HepG2 (cell line): ENCODE results near the gene MICALL2. TPM values are rescaled to one million over a fixed set of nuclear protein-coding genes. Genes with fewer than 3 reads are reported as not detected.

Source experiments
- CREB1 ChIP-seq, 2 experiments: fragments of 450-650 bp in 1 of 2; IDR thresholded peaks; 2 replicates each; pipeline ENCODE4 v1.6.1; 2016 to 2017; ENCODE audit warnings: control low read depth in 1 of 2, mild to moderate bottlenecking in 1 of 2, missing compliant biosample characterization in 1 of 2, missing genetic modification characterization in 1 of 2
- GATAD2A ChIP-seq: IDR thresholded peaks from 2 replicates; pipeline ENCODE4 v1.6.1; 2016
- HMG20A ChIP-seq: IDR thresholded peaks from 2 replicates; pipeline ENCODE4 v1.6.1; 2016; ENCODE audit warnings: borderline replicate concordance
- KDM2A ChIP-seq: sonication (generic); formaldehyde crosslinking; IDR thresholded peaks from 2 replicates; pipeline ENCODE4 v1.4.0; 2020; ENCODE audit warnings: low read depth, missing genetic modification reagents, borderline replicate concordance
- KLF16 ChIP-seq, 2 experiments: sonication (generic) in 1 of 2; formaldehyde crosslinking in 1 of 2; IDR thresholded peaks; 2 replicates each; pipeline versions ENCODE4 v1.6.1 to v1.8.0; 2016 to 2023; ENCODE audit warnings: missing genetic modification reagents in 2 of 2, missing compliant biosample characterization in 1 of 2
- SALL1 ChIP-seq: sonication (generic); formaldehyde crosslinking; IDR thresholded peaks from 2 replicates; pipeline ENCODE4 v1.8.0; 2022; ENCODE audit warnings: mild to moderate bottlenecking, missing genetic modification reagents
- SIN3A ChIP-seq: IDR thresholded peaks from 2 replicates; pipeline ENCODE4 v1.6.1; 2011; ENCODE audit warnings: low read depth, mild to moderate bottlenecking, control low read depth, low read length, borderline replicate concordance
- SP4 ChIP-seq: sonication (generic); formaldehyde crosslinking; IDR thresholded peaks from 2 replicates; pipeline ENCODE4 v1.8.1; 2023; ENCODE audit warnings: mild to moderate bottlenecking, missing genetic modification reagents
- ZFP82 ChIP-seq: sonication (generic); formaldehyde crosslinking; IDR thresholded peaks from 2 replicates; pipeline ENCODE4 v1.5.1; 2020; ENCODE audit warnings: mild to moderate bottlenecking, missing genetic modification reagents, borderline replicate concordance
- ZFY ChIP-seq: sonication (generic); formaldehyde crosslinking; IDR thresholded peaks from 2 replicates; pipeline ENCODE4 v1.4.0; 2020; ENCODE audit warnings: missing genetic modification reagents
- ZNF235 ChIP-seq: sonication (generic); formaldehyde crosslinking; IDR thresholded peaks from 2 replicates; pipeline ENCODE4 v1.8.1; 2023; ENCODE audit warnings: mild to moderate bottlenecking, missing genetic modification reagents, borderline replicate concordance
- ZNF331 ChIP-seq: sonication (generic); formaldehyde crosslinking; IDR thresholded peaks from 2 replicates; pipeline ENCODE4 v1.4.0; 2020; ENCODE audit warnings: missing genetic modification reagents
- ZNF333 ChIP-seq: sonication (generic); formaldehyde crosslinking; IDR thresholded peaks from 2 replicates; pipeline ENCODE4 v1.4.0; 2020; ENCODE audit warnings: mild to moderate bottlenecking, missing genetic modification reagents, borderline replicate concordance
- ZNF451 ChIP-seq: sonication (generic); formaldehyde crosslinking; IDR thresholded peaks from 2 replicates; pipeline ENCODE4 v1.5.0; 2020; ENCODE audit warnings: mild to moderate bottlenecking, missing genetic modification reagents
- ZNF460 ChIP-seq: sonication (generic); formaldehyde crosslinking; IDR thresholded peaks from 2 replicates; pipeline ENCODE4 v1.5.1; 2020; ENCODE audit warnings: missing genetic modification reagents, mild to moderate bottlenecking, borderline replicate concordance
- ZNF615 ChIP-seq: sonication (generic); formaldehyde crosslinking; IDR thresholded peaks from 2 replicates; pipeline ENCODE4 v1.5.0; 2020; ENCODE audit warnings: mild to moderate bottlenecking, missing genetic modification reagents, borderline replicate concordance
- polyA plus RNA-seq, 8 experiments: library from polyadenylated mRNA; depleted of rRNA in 3 of 8; stranded (reverse) in 7 of 8; unstranded in 1 of 8; fragments of >200 nt; fragmentation: Illumina TruSeq in 4 of 8; extraction: Trizol in 4 of 8; gene quantifications; 2 replicates each; pipeline versions ENCODE4 v1.2.1 to v1.2.3, GENCODE V29; 2011 to 2016; ENCODE audit warnings: low read depth in 4 of 8, missing spikeins in 1 of 8, mixed read lengths in 1 of 8; ENCODE audit not compliant: insufficient read depth in 1 of 8
- total RNA-seq, 5 experiments: library from RNA; depleted of rRNA; stranded (reverse); fragments of >200 nt; fragmentation: Illumina TruSeq; extraction: Trizol; gene quantifications; 2 replicates each; pipeline ENCODE4 v1.2.3, GENCODE V29; 2016; ENCODE audit warnings: low read depth in 1 of 5
- TF ChIP-seq, protein P1 (sequence below): sonication (generic); formaldehyde crosslinking; conservative IDR thresholded peaks from 2 replicates; pipeline ENCODE4 v1.4.0; 2020; ENCODE audit warnings: mild to moderate bottlenecking, missing genetic modification reagents, moderate library complexity
- TF ChIP-seq, protein P2 (sequence below): sonication (generic); formaldehyde crosslinking; IDR thresholded peaks from 2 replicates; pipeline ENCODE4 v1.4.0; 2020; ENCODE audit warnings: mild to moderate bottlenecking, missing genetic modification reagents
- TF ChIP-seq, protein P3 (sequence below): sonication (generic); formaldehyde crosslinking; IDR thresholded peaks from 2 replicates; pipeline ENCODE4 v1.9.0; 2022; ENCODE audit warnings: missing genetic modification reagents, mild to moderate bottlenecking, borderline replicate concordance

MICALL2 gene
- total and polyA plus RNA-seq, 2 of the 13 experiments (the other 11 are each of a cell fraction or from before 2014, with no cell fraction given): 5.8 to 12.4 TPM

DNA sequence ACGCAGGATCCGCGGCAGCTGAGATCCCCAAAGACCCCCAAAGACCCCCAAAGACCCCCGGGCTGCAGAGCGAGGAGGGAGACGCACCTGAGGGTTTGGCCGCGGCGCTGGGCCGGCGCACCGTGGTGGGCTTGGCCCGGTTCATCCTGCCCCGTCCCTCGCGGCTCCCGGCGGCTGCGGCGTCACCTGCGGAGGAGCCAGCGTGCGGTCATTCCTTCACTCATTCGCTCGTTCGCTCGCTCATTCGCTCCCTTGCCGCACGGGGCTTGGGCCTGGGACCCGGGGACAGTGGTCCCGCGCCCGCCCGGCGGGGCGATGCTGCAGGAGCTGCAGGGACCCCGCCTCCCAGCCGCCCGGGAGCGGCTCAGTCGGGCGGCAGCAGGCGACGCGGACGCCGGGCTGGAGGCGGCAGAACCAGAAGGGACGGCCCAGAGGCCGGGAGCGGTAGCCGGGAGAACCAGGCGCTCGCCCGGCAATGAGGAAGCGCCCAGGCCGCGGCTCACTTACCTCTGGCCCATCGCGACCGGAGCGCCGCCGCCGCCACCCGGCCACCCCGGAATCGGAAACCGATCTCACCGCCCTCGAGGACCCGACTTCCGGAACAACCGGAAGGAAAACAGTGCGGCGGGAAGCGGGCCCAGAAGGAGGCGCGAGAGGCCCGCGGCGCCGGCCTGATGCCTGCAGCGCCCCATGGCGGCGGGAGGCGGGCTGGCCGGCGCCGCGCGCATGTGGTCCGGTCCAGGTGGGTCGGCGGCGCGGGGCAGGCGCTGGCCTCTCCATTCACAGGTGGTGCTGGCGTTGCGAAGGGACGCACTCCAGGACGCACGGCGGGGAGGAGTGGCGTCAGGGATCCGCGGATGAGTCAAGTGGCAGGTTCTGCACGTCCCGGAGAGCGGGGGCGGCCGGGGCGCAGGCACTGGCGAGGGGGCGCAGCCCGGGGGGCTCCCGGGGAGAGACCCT lies 44.8 kb upstream of the MICALL2 start, which contains the start of gene INTS1 (continued):
- TF ChIP-seq, protein P1, sequence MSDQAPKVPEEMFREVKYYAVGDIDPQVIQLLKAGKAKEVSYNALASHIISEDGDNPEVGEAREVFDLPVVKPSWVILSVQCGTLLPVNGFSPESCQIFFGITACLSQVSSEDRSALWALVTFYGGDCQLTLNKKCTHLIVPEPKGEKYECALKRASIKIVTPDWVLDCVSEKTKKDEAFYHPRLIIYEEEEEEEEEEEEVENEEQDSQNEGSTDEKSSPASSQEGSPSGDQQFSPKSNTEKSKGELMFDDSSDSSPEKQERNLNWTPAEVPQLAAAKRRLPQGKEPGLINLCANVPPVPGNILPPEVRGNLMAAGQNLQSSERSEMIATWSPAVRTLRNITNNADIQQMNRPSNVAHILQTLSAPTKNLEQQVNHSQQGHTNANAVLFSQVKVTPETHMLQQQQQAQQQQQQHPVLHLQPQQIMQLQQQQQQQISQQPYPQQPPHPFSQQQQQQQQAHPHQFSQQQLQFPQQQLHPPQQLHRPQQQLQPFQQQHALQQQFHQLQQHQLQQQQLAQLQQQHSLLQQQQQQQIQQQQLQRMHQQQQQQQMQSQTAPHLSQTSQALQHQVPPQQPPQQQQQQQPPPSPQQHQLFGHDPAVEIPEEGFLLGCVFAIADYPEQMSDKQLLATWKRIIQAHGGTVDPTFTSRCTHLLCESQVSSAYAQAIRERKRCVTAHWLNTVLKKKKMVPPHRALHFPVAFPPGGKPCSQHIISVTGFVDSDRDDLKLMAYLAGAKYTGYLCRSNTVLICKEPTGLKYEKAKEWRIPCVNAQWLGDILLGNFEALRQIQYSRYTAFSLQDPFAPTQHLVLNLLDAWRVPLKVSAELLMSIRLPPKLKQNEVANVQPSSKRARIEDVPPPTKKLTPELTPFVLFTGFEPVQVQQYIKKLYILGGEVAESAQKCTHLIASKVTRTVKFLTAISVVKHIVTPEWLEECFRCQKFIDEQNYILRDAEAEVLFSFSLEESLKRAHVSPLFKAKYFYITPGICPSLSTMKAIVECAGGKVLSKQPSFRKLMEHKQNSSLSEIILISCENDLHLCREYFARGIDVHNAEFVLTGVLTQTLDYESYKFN (CRISPR knock-in tag): peak; percentile 63
- peak; percentile 51; the same call in 1 of the 2 replicates for TF ChIP-seq ZNF451 (CRISPR knock-in tag)
- no peak for TF ChIP-seq ZNF615 (CRISPR knock-in tag)
- TF ChIP-seq ZFP82: no peak
- TF ChIP-seq HMG20A (CRISPR knock-in tag): 0 out of 2 replicates have a peak, but pooled peaks have one; percentile 16
- no peak for TF ChIP-seq ZNF235
- TF ChIP-seq KDM2A (CRISPR knock-in tag): peak; percentile 88
- TF ChIP-seq GATAD2A (CRISPR knock-in tag): peak; percentile 33
- TF ChIP-seq, protein P2, sequence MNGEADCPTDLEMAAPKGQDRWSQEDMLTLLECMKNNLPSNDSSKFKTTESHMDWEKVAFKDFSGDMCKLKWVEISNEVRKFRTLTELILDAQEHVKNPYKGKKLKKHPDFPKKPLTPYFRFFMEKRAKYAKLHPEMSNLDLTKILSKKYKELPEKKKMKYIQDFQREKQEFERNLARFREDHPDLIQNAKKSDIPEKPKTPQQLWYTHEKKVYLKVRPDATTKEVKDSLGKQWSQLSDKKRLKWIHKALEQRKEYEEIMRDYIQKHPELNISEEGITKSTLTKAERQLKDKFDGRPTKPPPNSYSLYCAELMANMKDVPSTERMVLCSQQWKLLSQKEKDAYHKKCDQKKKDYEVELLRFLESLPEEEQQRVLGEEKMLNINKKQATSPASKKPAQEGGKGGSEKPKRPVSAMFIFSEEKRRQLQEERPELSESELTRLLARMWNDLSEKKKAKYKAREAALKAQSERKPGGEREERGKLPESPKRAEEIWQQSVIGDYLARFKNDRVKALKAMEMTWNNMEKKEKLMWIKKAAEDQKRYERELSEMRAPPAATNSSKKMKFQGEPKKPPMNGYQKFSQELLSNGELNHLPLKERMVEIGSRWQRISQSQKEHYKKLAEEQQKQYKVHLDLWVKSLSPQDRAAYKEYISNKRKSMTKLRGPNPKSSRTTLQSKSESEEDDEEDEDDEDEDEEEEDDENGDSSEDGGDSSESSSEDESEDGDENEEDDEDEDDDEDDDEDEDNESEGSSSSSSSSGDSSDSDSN (CRISPR knock-in tag): peak; percentile 46
- peak; percentile 68 for TF ChIP-seq SALL1 (CRISPR knock-in tag)
- TF ChIP-seq KLF16 (CRISPR knock-in tag; IDR thresholded peaks at IDR 0.05): peak in 1 of 2 experiments; percentile 95; a peak in 2 of 4 replicates
- TF ChIP-seq SIN3A: peak; percentile 85; the same call in 1 of the 2 replicates
- TF ChIP-seq ZNF460 (CRISPR knock-in tag): no peak
- TF ChIP-seq SP4 (CRISPR knock-in tag): peak; percentile 93
- TF ChIP-seq ZNF333 (CRISPR knock-in tag): 0 out of 2 replicates have a peak, but pooled peaks have one; percentile 24
- TF ChIP-seq, protein P3, sequence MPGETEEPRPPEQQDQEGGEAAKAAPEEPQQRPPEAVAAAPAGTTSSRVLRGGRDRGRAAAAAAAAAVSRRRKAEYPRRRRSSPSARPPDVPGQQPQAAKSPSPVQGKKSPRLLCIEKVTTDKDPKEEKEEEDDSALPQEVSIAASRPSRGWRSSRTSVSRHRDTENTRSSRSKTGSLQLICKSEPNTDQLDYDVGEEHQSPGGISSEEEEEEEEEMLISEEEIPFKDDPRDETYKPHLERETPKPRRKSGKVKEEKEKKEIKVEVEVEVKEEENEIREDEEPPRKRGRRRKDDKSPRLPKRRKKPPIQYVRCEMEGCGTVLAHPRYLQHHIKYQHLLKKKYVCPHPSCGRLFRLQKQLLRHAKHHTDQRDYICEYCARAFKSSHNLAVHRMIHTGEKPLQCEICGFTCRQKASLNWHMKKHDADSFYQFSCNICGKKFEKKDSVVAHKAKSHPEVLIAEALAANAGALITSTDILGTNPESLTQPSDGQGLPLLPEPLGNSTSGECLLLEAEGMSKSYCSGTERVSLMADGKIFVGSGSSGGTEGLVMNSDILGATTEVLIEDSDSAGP (CRISPR knock-in tag): peak; percentile 78; the same call in 1 of the 2 replicates
- TF ChIP-seq ZNF331 (CRISPR knock-in tag): peak; percentile 63; the same call in 1 of the 2 replicates
- peak; percentile 88 for TF ChIP-seq ZFY
- no peak; the same call in 1 of the 2 replicates for TF ChIP-seq CREB1 (IDR thresholded peaks at IDR 0.05)
- no peak for TF ChIP-seq CREB1 (CRISPR knock-in tag; IDR thresholded peaks at IDR 0.05)
